HG03060 (cell line): ENCODE measurements around the gene LECT2.

ENCODE experiments used
- ATAC-seq: cut with Tn5 transposase; IDR thresholded peaks from one replicate; pipeline ENCODE4 v1.9.1; 2021; ENCODE audit warnings: low read depth, moderate number of reproducible peaks; ENCODE audit not compliant: unreplicated experiment

Gene LECT2

GRCh38 chr5:135954899-135955298 is at the start of gene LECT2:
TSS of gene LECT2 (minus strand) at chr5:135954983. CDS start at chr5:135954833, 150 bp downstream.
- no peak for ATAC-seq

GRCh38 chr5:136004436-136004835 is 49.7 kb upstream of the LECT2 start:
- ATAC-seq: no peak

GRCh38 chr5:136001466-136001981 is 46.7 kb upstream of the LECT2 start:
- ATAC-seq: no peak

GRCh38 chr5:136000932-136001331 is 46.1 kb upstream of the LECT2 start:
- no peak for ATAC-seq

- no peak for ATAC-seq
Observed at GRCh38 chr5:136000147-136000546, 45.4 kb upstream of the LECT2 start.

GRCh38 chr5:135999406-136000139 is 44.8 kb upstream of the LECT2 start:
- ATAC-seq: no peak

- ATAC-seq: no peak
Observed at GRCh38 chr5:135998889-135999288, 44.1 kb upstream of the LECT2 start.

- ATAC-seq: no peak
Observed at GRCh38 chr5:135997673-135998335, 43.0 kb upstream of the LECT2 start.

GRCh38 chr5:135996611-135997010 is 41.8 kb upstream of the LECT2 start:
- ATAC-seq: no peak

GRCh38 chr5:135995976-135996375 is 41.2 kb upstream of the LECT2 start:
- ATAC-seq: no peak

GRCh38 chr5:135993880-135994636 is 39.3 kb upstream of the LECT2 start:
- no peak for ATAC-seq

- ATAC-seq: no peak
Observed at GRCh38 chr5:135993335-135993879, 38.6 kb upstream of the LECT2 start.

GRCh38 chr5:135991429-135991828 is 36.6 kb upstream of the LECT2 start:
- no peak for ATAC-seq

GRCh38 chr5:135990528-135991255 is 35.9 kb upstream of the LECT2 start:
- ATAC-seq: no peak

GRCh38 chr5:135989686-135990085 is 34.9 kb upstream of the LECT2 start:
- ATAC-seq: no peak

- no peak for ATAC-seq
Observed at GRCh38 chr5:135988546-135988945, 33.8 kb upstream of the LECT2 start.

GRCh38 chr5:135986891-135987401 is 32.2 kb upstream of the LECT2 start:
- ATAC-seq: no peak

- ATAC-seq: no peak
Observed at GRCh38 chr5:135986401-135986800, 31.6 kb upstream of the LECT2 start.

GRCh38 chr5:135985951-135986350 is 31.2 kb upstream of the LECT2 start:
- no peak for ATAC-seq

GRCh38 chr5:135980620-135981019 is 25.8 kb upstream of the LECT2 start:
- no peak for ATAC-seq
